SK-N-SH treated with all-trans-retinoic acid at 6 μM for 48 hours (cell line): ENCODE data around the gene RPLP2.
A peak's percentile ranks its signal among the peaks of the same experiment; 100 is the strongest.

Source experiments
- OSR1 ChIP-seq: fragments of 250-450 bp; sonication (Bioruptor Pico); IDR thresholded peaks from 2 replicates; pipeline ENCODE4 v1.8.0; 2022; ENCODE audit warnings: moderate library complexity, mild to moderate bottlenecking, inconsistent platforms
- ZC3H10 ChIP-seq: fragments of 250-450 bp; sonication (Bioruptor Pico); IDR thresholded peaks from 2 replicates; pipeline ENCODE4 v1.5.1; 2021; ENCODE audit warnings: mild to moderate bottlenecking, moderate library complexity
- TF ChIP-seq, protein P1 (sequence below): fragments of 250-450 bp; sonication (Bioruptor Pico); IDR thresholded peaks from 2 replicates; pipeline ENCODE4 v1.8.0; 2020; ENCODE audit warnings: mild to moderate bottlenecking, moderate library complexity, borderline replicate concordance

DNA sequence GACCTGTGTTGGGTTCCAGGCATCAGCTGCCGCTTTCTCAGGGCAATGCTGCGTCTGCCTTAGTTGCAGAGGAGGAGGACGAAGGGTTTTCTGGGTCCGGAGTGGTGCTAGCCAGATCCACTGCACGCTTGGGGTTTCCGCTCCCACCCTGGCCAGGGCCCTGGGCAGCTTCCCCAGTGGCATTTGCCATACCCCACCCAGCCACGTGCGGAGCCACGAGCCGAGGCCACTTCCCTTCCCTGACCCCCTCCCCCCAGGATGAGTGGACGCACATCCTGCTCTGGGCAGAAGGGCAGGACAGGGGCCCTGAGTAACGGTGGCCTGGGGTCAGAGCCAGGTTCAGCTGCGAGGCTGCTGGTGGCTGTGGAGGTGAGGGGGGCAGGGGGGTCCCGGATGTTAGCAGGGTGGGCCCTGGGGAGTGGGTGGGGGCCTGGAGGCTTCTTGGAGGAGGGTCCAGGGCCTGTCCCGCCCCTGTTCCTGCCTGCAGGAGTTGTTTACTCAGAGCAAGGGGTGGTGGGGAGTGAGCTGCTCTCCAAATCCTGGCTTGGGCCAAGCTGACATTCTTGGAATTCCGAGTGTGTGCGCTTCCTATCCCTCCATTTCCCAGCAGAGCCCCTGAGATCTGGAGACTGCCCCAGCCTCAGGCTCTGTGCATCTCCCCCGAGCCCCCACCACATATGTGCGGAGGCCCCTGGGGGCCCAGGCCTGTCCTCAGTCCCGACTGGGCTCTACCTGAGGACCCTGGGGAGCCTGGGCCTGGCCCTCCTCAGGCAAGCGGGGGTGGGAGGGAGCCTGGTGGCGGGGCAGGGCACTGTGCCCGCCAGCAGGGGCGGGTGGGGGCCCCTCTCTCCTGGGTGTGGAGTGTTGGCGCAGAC is 34.3 kb downstream of the RPLP2 start:
- no peak for TF ChIP-seq ZC3H10 (CRISPR knock-in tag)
- no peak for TF ChIP-seq OSR1 (CRISPR knock-in tag)
- TF ChIP-seq, protein P1, sequence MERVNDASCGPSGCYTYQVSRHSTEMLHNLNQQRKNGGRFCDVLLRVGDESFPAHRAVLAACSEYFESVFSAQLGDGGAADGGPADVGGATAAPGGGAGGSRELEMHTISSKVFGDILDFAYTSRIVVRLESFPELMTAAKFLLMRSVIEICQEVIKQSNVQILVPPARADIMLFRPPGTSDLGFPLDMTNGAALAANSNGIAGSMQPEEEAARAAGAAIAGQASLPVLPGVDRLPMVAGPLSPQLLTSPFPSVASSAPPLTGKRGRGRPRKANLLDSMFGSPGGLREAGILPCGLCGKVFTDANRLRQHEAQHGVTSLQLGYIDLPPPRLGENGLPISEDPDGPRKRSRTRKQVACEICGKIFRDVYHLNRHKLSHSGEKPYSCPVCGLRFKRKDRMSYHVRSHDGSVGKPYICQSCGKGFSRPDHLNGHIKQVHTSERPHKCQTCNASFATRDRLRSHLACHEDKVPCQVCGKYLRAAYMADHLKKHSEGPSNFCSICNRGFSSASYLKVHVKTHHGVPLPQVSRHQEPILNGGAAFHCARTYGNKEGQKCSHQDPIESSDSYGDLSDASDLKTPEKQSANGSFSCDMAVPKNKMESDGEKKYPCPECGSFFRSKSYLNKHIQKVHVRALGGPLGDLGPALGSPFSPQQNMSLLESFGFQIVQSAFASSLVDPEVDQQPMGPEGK (CRISPR knock-in tag) = peak; percentile 76; the same call in 1 of the 2 replicates
